Measurements from ENCODE around the gene PPM1G.

GRCh38 chr2:27390822-27391679 is 18.3 kb downstream of the PPM1G start:
- TF ChIP-seq CTCF (IDR thresholded peaks at IDR 0.05), result no peak
- TF ChIP-seq POLR2A (IDR thresholded peaks at IDR 0.05), result no peak
